IMR-90 (cell line): ENCODE results near the gene CASP1. TPM values are rescaled to one million over a fixed set of nuclear protein-coding genes. Genes with fewer than 3 reads are reported as not detected.

Experiments used
- ATAC-seq: fragments of 200-7000 bp; cut with Tn5 transposase; 2 replicates; pipeline ENCODE4 v1.9.1; 2020; ENCODE audit warnings: low read depth, mild to moderate bottlenecking, moderate library complexity
- BruUV-seq: library from RNA; stranded (reverse); fragments of 400-500 nt; replicated peaks from 2 replicates; lab custom pipeline; 2021; lab: Mats Ljungman, UMichigan
- CTCF ChIA-PET: fragments of 300-600 bp; formaldehyde crosslinking; extraction: SDS; loops from one replicate; lab custom pipeline; 2021; ENCODE audit warnings: antibody characterized with exemption; lab: Yijun Ruan, JAX
- POLR2A ChIA-PET: fragments of 300-600 bp; sonication (Branson Sonifier 250); formaldehyde crosslinking; loops from one replicate; lab custom pipeline; 2022; ENCODE audit warnings: antibody characterized with exemption; ENCODE audit not compliant: unreplicated experiment; lab: Charles Lee
- DNase-seq: peaks from one replicate; pipeline ENCODE4 v3.0.0; 2013
- H2AFZ ChIP-seq: replicated peaks from 2 replicates; pipeline ENCODE3; 2013; ENCODE audit warnings: low read length, mild to moderate bottlenecking; ENCODE audit not compliant: poor library complexity
- H2AK5ac ChIP-seq: 2 replicates; pipeline ENCODE4 v1.6.1; 2013; ENCODE audit warnings: low read depth, low read length, inconsistent platforms
- H2AK9ac ChIP-seq: replicated peaks from 2 replicates; pipeline ENCODE3; 2013; ENCODE audit warnings: mild to moderate bottlenecking, low read depth, low read length, moderate library complexity; ENCODE audit not compliant: poor library complexity
- H2BK120ac ChIP-seq: 2 replicates; pipeline ENCODE4 v1.6.1; 2013; ENCODE audit warnings: low read depth, low read length, inconsistent platforms
- H2BK15ac ChIP-seq: 3 replicates; pipeline ENCODE4 v1.6.1; 2013; ENCODE audit warnings: low read depth, low read length, inconsistent platforms
- H2BK20ac ChIP-seq: 2 replicates; pipeline ENCODE4 v1.6.1; 2013; ENCODE audit warnings: low read depth, mild to moderate bottlenecking, inconsistent platforms, low read length, moderate library complexity
- H2BK5ac ChIP-seq: 2 replicates; pipeline ENCODE4 v1.6.1; 2013; ENCODE audit warnings: mild to moderate bottlenecking, low read depth, low read length, inconsistent platforms; ENCODE audit not compliant: poor library complexity, severe bottlenecking
- H3K14ac ChIP-seq: replicated peaks from 2 replicates; pipeline ENCODE4 v1.6.1; 2013; ENCODE audit warnings: low read depth, low read length, inconsistent platforms
- H3K18ac ChIP-seq: 2 replicates; pipeline ENCODE4 v1.6.1; 2013; ENCODE audit warnings: low read depth, low read length, control low read depth
- H3K23ac ChIP-seq: 2 replicates; pipeline ENCODE4 v1.6.1; 2013; ENCODE audit warnings: low read depth, low read length, inconsistent platforms
- H3K27ac ChIP-seq: 2 replicates; pipeline ENCODE4 v1.5.1; 2013; ENCODE audit warnings: mild to moderate bottlenecking, control low read depth, low read length; ENCODE audit not compliant: insufficient read depth
- H3K27me3 ChIP-seq: 2 replicates; pipeline ENCODE4 v1.6.1; 2013; ENCODE audit warnings: low read length; ENCODE audit not compliant: control insufficient read depth, insufficient read depth
- H3K36me3 ChIP-seq: 2 replicates; pipeline ENCODE4 v1.6.1; 2013; ENCODE audit warnings: low read length, mixed read lengths; ENCODE audit not compliant: control insufficient read depth, insufficient read depth
- H3K4ac ChIP-seq: 2 replicates; pipeline ENCODE4 v1.6.1; 2013; ENCODE audit warnings: low read depth, low read length, inconsistent platforms
- H3K4me1 ChIP-seq: 2 replicates; pipeline ENCODE4 v1.6.1; 2013; ENCODE audit warnings: low read length, mixed read lengths; ENCODE audit not compliant: control insufficient read depth, insufficient read depth
- H3K4me2 ChIP-seq: 2 replicates; pipeline ENCODE4 v1.6.1; 2013; ENCODE audit warnings: low read depth, mild to moderate bottlenecking, control low read depth, low read length, moderate library complexity
- H3K4me3 ChIP-seq: 2 replicates; pipeline ENCODE4 v1.5.1; 2013; ENCODE audit warnings: low read depth, mild to moderate bottlenecking, control low read depth, low read length, moderate library complexity; ENCODE audit not compliant: insufficient read depth
- H3K56ac ChIP-seq: 2 replicates; pipeline ENCODE4 v1.6.1; 2013; ENCODE audit warnings: low read length, inconsistent platforms; ENCODE audit not compliant: insufficient read depth; ENCODE audit errors: extremely low read depth
- H3K79me1 ChIP-seq, 2 experiments: 2 replicates each; pipeline ENCODE4 v1.6.1; 2013; ENCODE audit warnings: low read length in 2 of 2, inconsistent platforms in 1 of 2, low read depth in 1 of 2
- H3K9ac ChIP-seq: 2 replicates; pipeline ENCODE4 v1.6.1; 2013; ENCODE audit warnings: low read depth, low read length, control low read depth
- H3K9me1 ChIP-seq: 2 replicates; pipeline ENCODE4 v1.6.1; 2013; ENCODE audit warnings: low read length, inconsistent platforms; ENCODE audit not compliant: insufficient read depth
- H3K9me3 ChIP-seq: 2 replicates; pipeline ENCODE4 v1.6.1; 2013; ENCODE audit warnings: low read length; ENCODE audit not compliant: control insufficient read depth, insufficient read depth
- H4K20me1 ChIP-seq: 2 replicates; pipeline ENCODE4 v1.6.1; 2013; ENCODE audit warnings: low read length, inconsistent platforms; ENCODE audit not compliant: insufficient read depth
- H4K5ac ChIP-seq: 2 replicates; pipeline ENCODE4 v1.6.1; 2013; ENCODE audit warnings: mild to moderate bottlenecking, low read depth, low read length, control low read depth
- H4K8ac ChIP-seq, 2 experiments: 2 replicates each; pipeline ENCODE4 v1.6.1; 2013; ENCODE audit warnings: low read depth in 2 of 2, low read length in 2 of 2, control low read depth in 1 of 2, inconsistent platforms in 1 of 2
- H4K91ac ChIP-seq: 2 replicates; pipeline ENCODE4 v1.6.1; 2013; ENCODE audit warnings: low read depth, low read length, inconsistent platforms; ENCODE audit not compliant: insufficient read depth
- BHLHE40 ChIP-seq: fragments of 150-350 bp; IDR thresholded peaks from 2 replicates; pipeline ENCODE4 v1.6.1; 2016; ENCODE audit warnings: mild to moderate bottlenecking, low read depth, low read length
- CEBPB ChIP-seq: IDR thresholded peaks from 2 replicates; pipeline ENCODE4 v1.6.1; 2012; ENCODE audit warnings: low read depth, low read length, improper control_type of control experiment
- CHD1 ChIP-seq: IDR thresholded peaks from 2 replicates; pipeline ENCODE4 v1.6.1; 2012; ENCODE audit warnings: low read depth, low read length, improper control_type of control experiment
- FOS ChIP-seq: fragments of 150-350 bp; IDR thresholded peaks from 2 replicates; pipeline ENCODE4 v1.6.1; 2016; ENCODE audit warnings: low read depth, low read length
- MAFK ChIP-seq: IDR thresholded peaks from 2 replicates; pipeline ENCODE4 v1.6.1; 2012; ENCODE audit warnings: low read depth, low read length, improper control_type of control experiment
- MAZ ChIP-seq: IDR thresholded peaks from 2 replicates; pipeline ENCODE4 v1.6.1; 2012; ENCODE audit warnings: low read depth, mild to moderate bottlenecking, low read length, improper control_type of control experiment, moderate library complexity, borderline replicate concordance
- MXI1 ChIP-seq: IDR thresholded peaks from 2 replicates; pipeline ENCODE4 v1.6.1; 2012; ENCODE audit warnings: low read depth, mild to moderate bottlenecking, low read length, moderate library complexity, borderline replicate concordance
- NFE2L2 ChIP-seq: fragments of 150-350 bp; IDR thresholded peaks from 2 replicates; pipeline ENCODE4 v1.6.1; 2016; ENCODE audit warnings: low read depth, mild to moderate bottlenecking, low read length
- RCOR1 ChIP-seq: IDR thresholded peaks from 2 replicates; pipeline ENCODE4 v1.6.1; 2012; ENCODE audit warnings: mild to moderate bottlenecking, low read length, improper control_type of control experiment; ENCODE audit not compliant: insufficient replicate concordance
- RFX5 ChIP-seq: IDR thresholded peaks from 2 replicates; pipeline ENCODE4 v1.8.0; 2012; ENCODE audit warnings: low read depth, mild to moderate bottlenecking, low read length, moderate library complexity
- SMC3 ChIP-seq: fragments of 150-350 bp; IDR thresholded peaks from 2 replicates; pipeline ENCODE4 v1.6.1; 2016; ENCODE audit warnings: low read depth, mild to moderate bottlenecking, antibody characterized with exemption, low read length, moderate library complexity
- WGBS, 2 experiments: methylation state at CpG; one replicate each; pipeline versions ENCODE4 v1.1.5 to v1.1.7; 2013; ENCODE audit warnings: missing lambda C conversion rate in 2 of 2; ENCODE audit not compliant: insufficient read length in 1 of 2; ENCODE audit errors: extremely low coverage in 2 of 2; 5-methylcytosine and 5-hydroxymethylcytosine counted together
- dilution Hi-C: fragments of 300-500 bp; cut with HindIII; formaldehyde crosslinking; loops from one replicate; pipeline ENCODE4 v1.14.3; 2018; ENCODE audit warnings: low sequenced_read_pairs; ENCODE audit not compliant: unreplicated experiment
- in situ Hi-C: fragments of 300-500 bp; cut with MboI; formaldehyde crosslinking; loops from 3 replicates; pipeline ENCODE4 v1.14.3; 2019; ENCODE audit warnings: low sequenced_read_pairs, inconsistent platforms, mixed read lengths
- intact Hi-C: fragments of 100-400 bp; cut with micrococcal nuclease; formaldehyde crosslinking; loops from 2 replicates; pipeline ENCODE4 v1.10.0; 2022
- polyA plus RNA-seq, 3 experiments: library from polyadenylated mRNA; depleted of rRNA; stranded (reverse); fragments of >200 nt; gene quantifications; 2 replicates each; pipeline ENCODE4 v1.2.3, GENCODE V29; 2012; ENCODE audit warnings: low replicate concordance in 1 of 3
- total RNA-seq: library from RNA; depleted of rRNA; stranded (reverse); fragments of >200 nt; gene quantifications from 2 replicates; pipeline ENCODE4 v1.2.3, GENCODE V29; 2012
- TF ChIP-seq, protein P1 (sequence below): conservative IDR thresholded peaks from 2 replicates; pipeline ENCODE4 v1.5.1; 2012; ENCODE audit warnings: mild to moderate bottlenecking, low read depth, low read length, improper control_type of control experiment
- TF ChIP-seq, protein P2 (sequence below): fragments of 150-350 bp; IDR thresholded peaks from 2 replicates; pipeline ENCODE4 v1.6.1; 2017; ENCODE audit warnings: mild to moderate bottlenecking, antibody characterized with exemption, low read length, low read depth

The CASP1 gene
- total and polyA plus RNA-seq, 2 of the 4 experiments (the other 2 are of a cell fraction), result 12.5 to 31.2 TPM

DNA sequence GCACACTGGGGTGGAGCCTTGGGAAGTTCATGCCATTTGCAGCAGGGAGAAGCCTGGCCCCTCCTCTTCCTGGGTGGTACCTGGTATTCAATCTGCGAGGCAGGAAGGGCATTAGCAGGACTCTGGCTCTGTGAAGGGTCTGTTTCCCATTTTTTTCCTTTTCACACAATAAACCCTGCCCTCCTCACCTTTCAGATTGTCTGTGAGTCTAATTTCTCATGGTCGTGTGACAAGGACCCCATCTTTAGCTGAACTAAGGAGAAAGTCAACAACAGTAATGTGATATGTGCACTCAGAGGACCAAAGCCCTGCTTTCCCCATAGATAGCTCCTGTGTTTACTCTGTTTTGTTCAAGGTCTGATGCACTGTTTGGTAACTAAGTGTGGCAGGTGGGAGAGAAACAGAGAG, 39.9 kb downstream of the CASP1 start:
- Histone ChIP-seq H4K20me1 (no peaks in the 10 kb centered on the region), H2AFZ (no peak overlapping the region), H3K14ac (no peak overlapping the region), H3K23ac (no peak overlapping the region), H3K9me3 (no peaks in the 10 kb centered on the region), H3K4ac (no peak overlapping the region), H2BK15ac (no peak overlapping the region), H2BK120ac (no peak overlapping the region), H4K91ac (no peak overlapping the region), H3K27me3 (no peaks in the 10 kb centered on the region), H4K8ac (no peak overlapping the region), H3K4me2 (no peak overlapping the region), H3K9me1 (0 out of 2 replicates have a peak, but pooled peaks cover 3% of the 10 kb centered on the region), H3K27ac (no peak overlapping the region), H3K79me1 (no peaks in the 10 kb centered on the region), H4K5ac (no peak overlapping the region), H3K56ac (no peak overlapping the region), H3K36me3 (no peaks in the 10 kb centered on the region), H2AK9ac (no peak overlapping the region), H3K4me1 (0 out of 2 replicates have a peak, but pooled peaks cover under 1% of the 10 kb centered on the region), H3K4me3 (no peak overlapping the region), H2BK20ac (no peak overlapping the region), H3K18ac (no peak overlapping the region), H3K9ac (no peak overlapping the region), H2BK5ac (no peak overlapping the region), H2AK5ac (no peak overlapping the region)
- ATAC-seq (no peak), DNase-seq (no peak)
- no CpG with 5 or more reads among the region's 2 CpGs for WGBS, 2 experiments
- ChIA-PET POLR2A (no interaction called here), CTCF (no interaction called here)
- in situ Hi-C loops, result no loop called here
- dilution Hi-C loops, result no loop called here
- intact Hi-C loops, result no loop called here
- no TSS peak for BruUV-seq
- TF ChIP-seq NFE2L2 (no peak), MAZ (no peak), FOS (no peak), BHLHE40 (no peak), SMC3 (no peak), RFX5 (no peak), MAFK (no peak), CEBPB (no peak), RCOR1 (no peak), MXI1 (no peak), CHD1 (no peak)
- TF ChIP-seq, protein P1, sequence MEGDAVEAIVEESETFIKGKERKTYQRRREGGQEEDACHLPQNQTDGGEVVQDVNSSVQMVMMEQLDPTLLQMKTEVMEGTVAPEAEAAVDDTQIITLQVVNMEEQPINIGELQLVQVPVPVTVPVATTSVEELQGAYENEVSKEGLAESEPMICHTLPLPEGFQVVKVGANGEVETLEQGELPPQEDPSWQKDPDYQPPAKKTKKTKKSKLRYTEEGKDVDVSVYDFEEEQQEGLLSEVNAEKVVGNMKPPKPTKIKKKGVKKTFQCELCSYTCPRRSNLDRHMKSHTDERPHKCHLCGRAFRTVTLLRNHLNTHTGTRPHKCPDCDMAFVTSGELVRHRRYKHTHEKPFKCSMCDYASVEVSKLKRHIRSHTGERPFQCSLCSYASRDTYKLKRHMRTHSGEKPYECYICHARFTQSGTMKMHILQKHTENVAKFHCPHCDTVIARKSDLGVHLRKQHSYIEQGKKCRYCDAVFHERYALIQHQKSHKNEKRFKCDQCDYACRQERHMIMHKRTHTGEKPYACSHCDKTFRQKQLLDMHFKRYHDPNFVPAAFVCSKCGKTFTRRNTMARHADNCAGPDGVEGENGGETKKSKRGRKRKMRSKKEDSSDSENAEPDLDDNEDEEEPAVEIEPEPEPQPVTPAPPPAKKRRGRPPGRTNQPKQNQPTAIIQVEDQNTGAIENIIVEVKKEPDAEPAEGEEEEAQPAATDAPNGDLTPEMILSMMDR, result no peak
- TF ChIP-seq, protein P2, sequence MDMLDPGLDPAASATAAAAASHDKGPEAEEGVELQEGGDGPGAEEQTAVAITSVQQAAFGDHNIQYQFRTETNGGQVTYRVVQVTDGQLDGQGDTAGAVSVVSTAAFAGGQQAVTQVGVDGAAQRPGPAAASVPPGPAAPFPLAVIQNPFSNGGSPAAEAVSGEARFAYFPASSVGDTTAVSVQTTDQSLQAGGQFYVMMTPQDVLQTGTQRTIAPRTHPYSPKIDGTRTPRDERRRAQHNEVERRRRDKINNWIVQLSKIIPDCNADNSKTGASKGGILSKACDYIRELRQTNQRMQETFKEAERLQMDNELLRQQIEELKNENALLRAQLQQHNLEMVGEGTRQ, result no peak
